Nephron progenitor cell (in vitro differentiated cells): ENCODE data around the gene FBN3.

Experiments
- DNase-seq: peaks from one replicate; pipeline ENCODE4 v3.0.0; 2021
- H3K27ac Mint-ChIP-seq: 2 replicates; pipeline ENCODE4 v1.8.0; 2021; ENCODE audit warnings: mild to moderate bottlenecking, moderate library complexity, mixed read lengths
- H3K27me3 Mint-ChIP-seq: 2 replicates; pipeline ENCODE4 v1.8.0; 2021; ENCODE audit warnings: mild to moderate bottlenecking, low read depth, mixed read lengths; ENCODE audit not compliant: poor library complexity
- H3K36me3 Mint-ChIP-seq: 2 replicates; pipeline ENCODE4 v1.8.0; 2021; ENCODE audit warnings: low read depth, mixed read lengths
- H3K4me1 Mint-ChIP-seq: 2 replicates; pipeline ENCODE4 v1.8.0; 2021; ENCODE audit warnings: mixed read lengths
- H3K4me3 Mint-ChIP-seq: 2 replicates; pipeline ENCODE4 v1.8.0; 2021; ENCODE audit warnings: mild to moderate bottlenecking, moderate library complexity, mixed read lengths
- H3K9me3 Mint-ChIP-seq: 2 replicates; pipeline ENCODE4 v1.8.0; 2021; ENCODE audit warnings: mild to moderate bottlenecking, moderate library complexity, mixed read lengths
- TF ChIP-seq, protein P1 (sequence below): fragments of 200-600 bp; sonication (generic); IDR thresholded peaks from 2 replicates; pipeline ENCODE4 v1.5.0; 2021; ENCODE audit warnings: antibody characterized with exemption

The FBN3 gene

GRCh38 chr19:8094336-8094735, 55.1 kb downstream of the FBN3 start:
- Mint-ChIP-seq H3K27me3 (peaks cover 12% of the 10 kb centered on the region), H3K4me3 (no peak overlapping the region), H3K4me1 (no peaks in the 10 kb centered on the region), H3K9me3 (peaks cover 57% of the 10 kb centered on the region), H3K36me3 (no peaks in the 10 kb centered on the region), H3K27ac (no peak overlapping the region)
- DNase-seq: no peak
- TF ChIP-seq, protein P1, sequence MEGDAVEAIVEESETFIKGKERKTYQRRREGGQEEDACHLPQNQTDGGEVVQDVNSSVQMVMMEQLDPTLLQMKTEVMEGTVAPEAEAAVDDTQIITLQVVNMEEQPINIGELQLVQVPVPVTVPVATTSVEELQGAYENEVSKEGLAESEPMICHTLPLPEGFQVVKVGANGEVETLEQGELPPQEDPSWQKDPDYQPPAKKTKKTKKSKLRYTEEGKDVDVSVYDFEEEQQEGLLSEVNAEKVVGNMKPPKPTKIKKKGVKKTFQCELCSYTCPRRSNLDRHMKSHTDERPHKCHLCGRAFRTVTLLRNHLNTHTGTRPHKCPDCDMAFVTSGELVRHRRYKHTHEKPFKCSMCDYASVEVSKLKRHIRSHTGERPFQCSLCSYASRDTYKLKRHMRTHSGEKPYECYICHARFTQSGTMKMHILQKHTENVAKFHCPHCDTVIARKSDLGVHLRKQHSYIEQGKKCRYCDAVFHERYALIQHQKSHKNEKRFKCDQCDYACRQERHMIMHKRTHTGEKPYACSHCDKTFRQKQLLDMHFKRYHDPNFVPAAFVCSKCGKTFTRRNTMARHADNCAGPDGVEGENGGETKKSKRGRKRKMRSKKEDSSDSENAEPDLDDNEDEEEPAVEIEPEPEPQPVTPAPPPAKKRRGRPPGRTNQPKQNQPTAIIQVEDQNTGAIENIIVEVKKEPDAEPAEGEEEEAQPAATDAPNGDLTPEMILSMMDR: no peak

DNA sequence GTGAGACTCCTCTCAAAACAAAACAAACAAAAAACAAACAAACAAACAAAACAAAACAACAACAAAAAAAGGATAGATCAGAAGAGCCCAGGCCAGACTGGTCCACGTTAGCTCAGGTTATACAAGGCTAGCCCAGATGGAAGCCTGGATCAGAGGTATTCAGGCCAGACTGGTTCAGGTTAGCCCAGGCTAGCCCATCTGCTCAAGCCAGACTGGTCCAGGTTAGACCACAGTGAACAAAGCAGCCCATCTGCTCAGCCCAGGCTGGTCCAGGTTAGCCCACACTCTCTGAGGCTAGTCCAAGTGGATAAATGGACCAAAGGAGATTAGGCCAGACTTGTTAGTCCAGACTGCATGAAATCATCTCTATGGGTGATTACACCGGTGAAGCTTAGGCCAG, 55.7 kb downstream of the FBN3 start:
- Mint-ChIP-seq H3K27me3 (peaks cover 12% of the 10 kb centered on the region), H3K9me3 (peaks cover 54% of the 10 kb centered on the region), H3K36me3 (no peaks in the 10 kb centered on the region), H3K4me3 (no peak overlapping the region), H3K27ac (no peak overlapping the region), H3K4me1 (no peaks in the 10 kb centered on the region)
- DNase-seq: no peak
- TF ChIP-seq, protein P1: no peak

GRCh38 chr19:8090950-8091349, 58.4 kb downstream of the FBN3 start:
- Mint-ChIP-seq H3K9me3 (peaks cover 26% of the 10 kb centered on the region), H3K27me3 (peaks cover 9% of the 10 kb centered on the region)
- TF ChIP-seq, protein P1: no peak

GRCh38 chr19:8089664-8090601, 59.5 kb downstream of the FBN3 start:
- Mint-ChIP-seq H3K27ac (no peak overlapping the region), H3K27me3 (peaks cover 9% of the 10 kb centered on the region), H3K4me3 (no peak overlapping the region), H3K4me1 (peaks cover 9% of the 10 kb centered on the region), H3K9me3 (peaks cover 16% of the 10 kb centered on the region), H3K36me3 (no peaks in the 10 kb centered on the region)
- DNase-seq: no peak
- TF ChIP-seq, protein P1: no peak

More at GRCh38 chr19:8090950-8091349, 58.4 kb downstream of the FBN3 start:
- H3K27ac Mint-ChIP-seq: no peak overlapping the region
- no peaks in the 10 kb centered on the region for H3K36me3 Mint-ChIP-seq
- DNase-seq: no peak
- H3K4me1 Mint-ChIP-seq: no peaks in the 10 kb centered on the region
- no peak overlapping the region for H3K4me3 Mint-ChIP-seq

DNA sequence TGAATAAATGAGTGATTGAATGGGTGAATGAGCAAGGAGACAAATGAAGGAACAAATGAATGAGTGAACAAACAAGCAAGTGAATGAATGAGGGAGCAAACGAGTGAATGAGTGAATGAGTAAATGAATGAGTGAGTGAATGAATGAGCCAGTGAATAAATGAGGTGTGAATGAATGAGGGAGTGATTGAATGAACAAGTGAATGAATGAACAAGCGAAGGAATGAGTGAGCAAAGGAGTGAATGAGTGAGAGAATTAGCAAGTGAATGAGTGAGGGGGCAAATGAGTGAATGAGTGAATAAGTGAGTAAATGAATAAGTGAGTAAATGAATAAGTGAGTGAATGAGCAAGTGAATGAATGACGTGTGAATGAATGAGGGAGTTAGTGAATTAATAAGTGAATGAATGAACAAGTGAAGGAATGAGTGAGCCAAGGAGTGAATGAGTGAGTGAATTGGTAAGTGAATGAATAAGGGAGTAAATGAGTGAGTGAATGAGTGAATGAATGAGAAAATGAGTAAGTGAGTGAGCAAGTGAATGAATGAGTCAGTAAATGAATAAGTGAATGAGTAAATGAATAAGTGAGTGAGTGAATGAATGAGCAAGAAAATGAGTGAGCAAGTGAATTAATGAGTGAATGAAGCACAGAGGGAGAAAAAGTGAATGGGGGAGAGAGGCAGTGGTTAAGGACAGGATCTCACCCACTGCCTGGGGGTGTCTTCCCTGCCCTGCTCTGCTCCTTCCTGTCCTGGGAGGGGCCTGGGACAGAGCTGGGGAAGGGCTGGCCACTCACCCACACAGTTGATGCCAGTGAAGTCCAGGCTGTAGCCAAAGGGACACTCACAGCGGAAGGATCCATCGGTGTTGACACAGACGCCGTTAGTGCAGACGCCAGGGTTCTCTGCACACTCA, 60.4 kb downstream of the FBN3 start:
- Mint-ChIP-seq H3K4me3 (no peak overlapping the region), H3K9me3 (peaks cover 7% of the 10 kb centered on the region), H3K4me1 (peaks cover 12% of the 10 kb centered on the region), H3K36me3 (peaks cover 3% of the 10 kb centered on the region), H3K27me3 (peaks cover 10% of the 10 kb centered on the region), H3K27ac (no peak overlapping the region)
- no peak for DNase-seq
- TF ChIP-seq, protein P1: no peak
